H9 (cell line): ENCODE data around the gene FBXO22. TPM values are rescaled to one million over a fixed set of nuclear protein-coding genes. Genes with fewer than 3 reads are reported as not detected.

ENCODE experiments used
- DNase-seq: peaks from one replicate; pipeline ENCODE4 v3.0.0-alpha.2; 2017
- H2AFZ ChIP-seq: one replicate; pipeline ENCODE4 v1.6.1; 2013; ENCODE audit warnings: mild to moderate bottlenecking, low read length, control low read depth, moderate library complexity
- H2AK5ac ChIP-seq: 2 replicates; pipeline ENCODE4 v1.6.1; 2013; ENCODE audit warnings: low read length, control low read depth, mixed read lengths; ENCODE audit not compliant: insufficient read length
- H2BK120ac ChIP-seq: one replicate; pipeline ENCODE4 v1.6.1; 2013; ENCODE audit warnings: low read depth, mild to moderate bottlenecking, low read length, control low read depth, inconsistent platforms; ENCODE audit not compliant: poor library complexity, severe bottlenecking
- H2BK12ac ChIP-seq: 2 replicates; pipeline ENCODE4 v1.6.1; 2013; ENCODE audit warnings: low read length, control low read depth, mixed read lengths, low read depth; ENCODE audit not compliant: insufficient read length
- H2BK15ac ChIP-seq: 2 replicates; pipeline ENCODE4 v1.6.1; 2013; ENCODE audit warnings: low read depth, low read length, control low read depth
- H2BK20ac ChIP-seq: one replicate; pipeline ENCODE4 v1.6.1; 2013; ENCODE audit warnings: low read depth, mild to moderate bottlenecking, low read length, control low read depth, inconsistent platforms; ENCODE audit not compliant: poor library complexity, severe bottlenecking
- H2BK5ac ChIP-seq: 2 replicates; pipeline ENCODE4 v1.6.1; 2013; ENCODE audit warnings: low read length, control low read depth, mixed read lengths; ENCODE audit not compliant: insufficient read length
- H3K14ac ChIP-seq: 2 replicates; pipeline ENCODE4 v1.6.1; 2013; ENCODE audit warnings: low read length, control low read depth; ENCODE audit not compliant: insufficient read depth
- H3K18ac ChIP-seq: 2 replicates; pipeline ENCODE4 v1.6.1; 2013; ENCODE audit warnings: low read depth, mild to moderate bottlenecking, mixed read lengths, low read length, control low read depth; ENCODE audit not compliant: insufficient read length
- H3K23ac ChIP-seq: 2 replicates; pipeline ENCODE4 v1.6.1; 2013; ENCODE audit warnings: low read length, control low read depth, mixed read lengths, low read depth; ENCODE audit not compliant: insufficient read length
- H3K23me2 ChIP-seq: 2 replicates; pipeline ENCODE4 v1.6.1; 2013; ENCODE audit warnings: low read depth, mild to moderate bottlenecking, mixed read lengths, low read length, control low read depth; ENCODE audit not compliant: insufficient read length, poor library complexity, severe bottlenecking
- H3K27ac ChIP-seq: 2 replicates; pipeline ENCODE4 v1.5.1; 2013; ENCODE audit warnings: low read length, control low read depth, mixed read lengths, low read depth; ENCODE audit not compliant: insufficient read length
- H3K27me3 ChIP-seq: 2 replicates; pipeline ENCODE4 v1.6.1; 2013; ENCODE audit warnings: low read length, control low read depth, inconsistent platforms; ENCODE audit not compliant: insufficient read depth
- H3K4ac ChIP-seq: 2 replicates; pipeline ENCODE4 v1.6.1; 2013; ENCODE audit warnings: low read depth, mild to moderate bottlenecking, control low read depth, inconsistent platforms, low read length, moderate library complexity
- H3K4me1 ChIP-seq: 2 replicates; pipeline ENCODE4 v1.6.1; 2013; ENCODE audit warnings: low read length, control low read depth, inconsistent platforms; ENCODE audit not compliant: insufficient read depth
- H3K4me2 ChIP-seq: 2 replicates; pipeline ENCODE4 v1.6.1; 2013; ENCODE audit warnings: low read length, control low read depth, mixed read lengths; ENCODE audit not compliant: insufficient read length, insufficient read depth
- H3K56ac ChIP-seq: 2 replicates; pipeline ENCODE4 v1.6.1; 2013; ENCODE audit warnings: low read depth, mild to moderate bottlenecking, mixed read lengths, low read length, control low read depth; ENCODE audit not compliant: insufficient read length
- H3K79me1 ChIP-seq: 2 replicates; pipeline ENCODE4 v1.6.1; 2013; ENCODE audit warnings: low read depth, mild to moderate bottlenecking, moderate library complexity, low read length, control low read depth, inconsistent platforms; ENCODE audit not compliant: insufficient read depth, poor library complexity, severe bottlenecking
- H3K79me2 ChIP-seq: 2 replicates; pipeline ENCODE4 v1.6.1; 2013; ENCODE audit warnings: low read length, control low read depth, inconsistent platforms; ENCODE audit not compliant: insufficient read depth
- H3K9ac ChIP-seq: 2 replicates; pipeline ENCODE4 v1.6.1; 2013; ENCODE audit warnings: low read length, control low read depth, mixed read lengths; ENCODE audit not compliant: insufficient read length; ENCODE audit errors: extremely low read depth
- H3K9me3 ChIP-seq: one replicate; pipeline ENCODE4 v1.6.1; 2013; ENCODE audit warnings: low read depth, low read length, inconsistent platforms; ENCODE audit not compliant: control insufficient read depth
- H3T11ph ChIP-seq: one replicate; pipeline ENCODE4 v1.6.1; 2013; ENCODE audit warnings: mild to moderate bottlenecking, low read length, control low read depth, inconsistent platforms
- H4K20me1 ChIP-seq: one replicate; pipeline ENCODE4 v1.6.1; 2013; ENCODE audit not compliant: control insufficient read depth, insufficient read length, insufficient read depth
- H4K5ac ChIP-seq: 2 replicates; pipeline ENCODE4 v1.6.1; 2013; ENCODE audit warnings: low read depth, mild to moderate bottlenecking, mixed read lengths, low read length, control low read depth; ENCODE audit not compliant: insufficient read length
- H4K8ac ChIP-seq: replicated peaks from 2 replicates; pipeline ENCODE4 v1.6.1; 2013; ENCODE audit warnings: low read length, control low read depth, mixed read lengths, low read depth; ENCODE audit not compliant: insufficient read length
- H4K91ac ChIP-seq: 2 replicates; pipeline ENCODE4 v1.6.1; 2013; ENCODE audit warnings: low read depth, mild to moderate bottlenecking, moderate library complexity, mixed read lengths, low read length, control low read depth; ENCODE audit not compliant: insufficient read length
- H3K27ac Mint-ChIP-seq, 3 experiments: 2 replicates in 2 of 3; 3 replicates in 1 of 3; pipeline ENCODE4 v1.8.0; 2020 to 2021; ENCODE audit warnings: mixed read lengths in 3 of 3, mild to moderate bottlenecking in 1 of 3, moderate library complexity in 1 of 3
- H3K27me3 Mint-ChIP-seq: 2 replicates; pipeline ENCODE4 v1.8.0; 2021; ENCODE audit warnings: low read depth, mild to moderate bottlenecking, moderate library complexity, mixed read lengths
- H3K36me3 Mint-ChIP-seq, 3 experiments: 2 replicates in 2 of 3; 3 replicates in 1 of 3; pipeline ENCODE4 v1.8.0; 2020 to 2021; ENCODE audit warnings: low read depth in 3 of 3, mixed read lengths in 3 of 3; ENCODE audit not compliant: insufficient read depth in 1 of 3
- H3K4me1 Mint-ChIP-seq, 2 experiments: 2 replicates each; pipeline ENCODE4 v1.8.0; 2020; ENCODE audit warnings: mixed read lengths in 2 of 2
- H3K4me3 Mint-ChIP-seq, 2 experiments: 2 replicates in 1 of 2; 3 replicates in 1 of 2; pipeline ENCODE4 v1.8.0; 2020 to 2021; ENCODE audit warnings: mild to moderate bottlenecking in 2 of 2, mixed read lengths in 2 of 2, moderate library complexity in 1 of 2
- H3K9me3 Mint-ChIP-seq, 2 experiments: 2 replicates in 1 of 2; 3 replicates in 1 of 2; pipeline ENCODE4 v1.8.0; 2020; ENCODE audit warnings: mild to moderate bottlenecking in 2 of 2, mixed read lengths in 2 of 2, moderate library complexity in 1 of 2
- CTCF ChIP-seq: fragments of 200-600 bp; sonication (generic); conservative IDR thresholded peaks from 3 replicates; pipeline ENCODE4 v1.8.0; 2021; ENCODE audit warnings: antibody characterized with exemption, mild to moderate bottlenecking
- WGBS: extraction: QIAGEN DNeasy Blood & Tissue Kit; methylation state at CpG from one replicate; pipeline ENCODE4 v1.1.7; 2013; ENCODE audit warnings: missing lambda C conversion rate, low lambda C conversion rate, mixed read lengths; ENCODE audit not compliant: insufficient read length; ENCODE audit errors: extremely low coverage; 5-methylcytosine and 5-hydroxymethylcytosine counted together
- total RNA-seq: library from RNA; stranded (reverse); gene quantifications from 2 replicates; pipeline ENCODE4 v1.2.1, GENCODE V29; 2021

Gene FBXO22
- total RNA-seq, 1 experiment from 2014 or later: 59.9 TPM

GRCh38 chr15:75920079-75920478 lies 16.4 kb downstream of the FBXO22 start:
- Mint-ChIP-seq H3K9me3 (no peaks in the 10 kb centered on the region), H3K27me3 (no peaks in the 10 kb centered on the region), H3K36me3 (peaks cover 12 to 60% (median 34%) of the 10 kb centered on the region in 3 experiments), H3K4me3 (no peak overlapping the region), H3K27ac (peak overlapping the region in 1 of 3 experiments; percentile 3; a peak in 1 of 7 replicates), H3K4me1 (peaks cover 0 to 7% of the 10 kb centered on the region in 2 experiments; a peak in 2 of 4 replicates)
- H3K27me3 ChIP-seq: no peaks in the 10 kb centered on the region
- no peak overlapping the region for H3K18ac ChIP-seq
- peaks cover 2% of the 10 kb centered on the region; the same call in 1 of the 2 replicates for H3K4me1 ChIP-seq
- no peak overlapping the region for H3K4me2 ChIP-seq
- no peak for DNase-seq
- H2AFZ ChIP-seq: no peak overlapping the region
- no peak overlapping the region for H4K8ac ChIP-seq
- no peak overlapping the region for H2BK5ac ChIP-seq
- H2AK5ac ChIP-seq: no peak overlapping the region
- no peak overlapping the region for H2BK120ac ChIP-seq
- H3K79me1 ChIP-seq: peaks cover 4% of the 10 kb centered on the region
- no peak overlapping the region for H3K4ac ChIP-seq
- H3K56ac ChIP-seq: no peak overlapping the region
- no peak for TF ChIP-seq CTCF
- H3K27ac ChIP-seq: no peak overlapping the region
- no peak overlapping the region for H3T11ph ChIP-seq
- no peaks in the 10 kb centered on the region for H4K20me1 ChIP-seq
- H3K23ac ChIP-seq: no peak overlapping the region
- no peak overlapping the region for H2BK20ac ChIP-seq
- H4K91ac ChIP-seq: no peak overlapping the region
- H2BK15ac ChIP-seq: no peak overlapping the region
- no peaks in the 10 kb centered on the region for H3K23me2 ChIP-seq
- no peak overlapping the region for H4K5ac ChIP-seq
- WGBS: no CpG with 5 or more reads among the region's 1 CpG
- no peak overlapping the region for H3K9ac ChIP-seq
- no peaks in the 10 kb centered on the region for H3K9me3 ChIP-seq
- no peak overlapping the region for H3K14ac ChIP-seq
- H2BK12ac ChIP-seq: no peak overlapping the region
- H3K79me2 ChIP-seq: peaks cover 2% of the 10 kb centered on the region; the same call in 1 of the 2 replicates
